ENCODE results near the gene UPK1A.

UPK1A gene

GRCh38 chr19:35637165-35637564, 29.2 kb upstream of the UPK1A start:
- H3K4me3 ChIP-seq (ENCODE audit: control insufficient read depth, low read depth, low read length): no peak overlapping the region
- no peak for TF ChIP-seq CTCF (IDR thresholded peaks at IDR 0.05; ENCODE audit: control insufficient read depth, insufficient read depth, low read depth, low read length, missing control alignments)
- DNase-seq (ENCODE audit: low read depth): no peak

GRCh38 chr19:35639321-35639639, 27.0 kb upstream of the UPK1A start:
- no peak for TF ChIP-seq CTCF (IDR thresholded peaks at IDR 0.05; ENCODE audit: control insufficient read depth, insufficient read depth, low read depth, low read length, missing control alignments)
- DNase-seq (ENCODE audit: low read depth): no peak
- H3K4me3 ChIP-seq (ENCODE audit: control insufficient read depth, low read depth, low read length): no peak overlapping the region

DNA sequence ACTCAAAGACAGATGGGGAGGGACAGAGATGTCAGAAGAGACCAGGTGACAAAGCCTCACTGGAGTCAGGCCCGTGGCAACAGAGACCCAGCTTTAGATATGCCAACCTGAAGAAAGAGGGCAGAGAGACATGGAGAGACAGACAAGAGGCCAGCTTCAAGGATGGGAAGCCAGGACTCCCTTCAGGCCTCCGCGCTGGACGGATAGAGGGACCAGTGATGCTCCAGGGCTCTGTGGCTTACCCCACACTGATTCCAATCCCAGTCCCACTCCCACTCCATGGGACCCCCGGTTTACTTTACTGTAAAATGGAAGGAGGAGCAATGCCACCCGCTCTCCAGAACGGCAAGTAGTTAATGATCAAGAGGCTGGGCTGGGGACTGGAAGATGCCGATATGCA, 26.5 kb upstream of the UPK1A start:
- no peak overlapping the region for H3K4me3 ChIP-seq (ENCODE audit: control insufficient read depth, low read depth, low read length)
- TF ChIP-seq CTCF (IDR thresholded peaks at IDR 0.05; ENCODE audit: control insufficient read depth, insufficient read depth, low read depth, low read length, missing control alignments): no peak
- DNase-seq (ENCODE audit: low read depth): no peak

DNA sequence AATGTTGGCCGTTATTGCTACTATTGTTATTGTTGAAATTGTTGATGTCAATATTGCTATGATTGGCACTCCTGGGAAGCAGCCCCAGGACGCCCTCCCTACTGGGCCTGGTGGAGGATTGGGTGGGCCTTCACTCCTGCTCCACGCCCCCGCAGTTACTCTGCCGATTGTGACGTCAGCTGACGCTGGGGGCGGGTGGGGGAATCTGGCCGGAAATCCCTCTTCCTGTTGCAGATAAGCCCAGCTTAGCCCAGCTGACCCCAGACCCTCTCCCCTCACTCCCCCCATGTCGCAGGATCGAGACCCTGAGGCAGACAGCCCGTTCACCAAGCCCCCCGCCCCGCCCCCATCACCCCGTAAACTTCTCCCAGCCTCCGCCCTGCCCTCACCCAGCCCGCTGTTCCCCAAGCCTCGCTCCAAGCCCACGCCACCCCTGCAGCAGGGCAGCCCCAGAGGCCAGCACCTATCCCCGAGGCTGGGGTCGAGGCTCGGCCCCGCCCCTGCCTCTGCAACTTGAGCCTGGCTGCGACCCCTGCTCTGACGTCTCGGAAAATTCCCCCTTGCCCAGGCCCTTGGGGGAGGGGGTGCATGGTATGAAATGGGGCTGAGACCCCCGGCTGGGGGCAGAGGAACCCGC, 24.7 kb upstream of the UPK1A start, which contains the start of gene ETV2:
Gene ETV2, plus strand, starts transcription at position 231 of the 637 bp plus-strand sequence. CDS start 716 bp downstream, outside the sequence.
- no peak for DNase-seq (ENCODE audit: low read depth)
- TF ChIP-seq CTCF (IDR thresholded peaks at IDR 0.05; ENCODE audit: control insufficient read depth, insufficient read depth, low read depth, low read length, missing control alignments): no peak
- H3K4me3 ChIP-seq (ENCODE audit: control insufficient read depth, low read depth, low read length): no peak within 1 kb of the TSS

DNA sequence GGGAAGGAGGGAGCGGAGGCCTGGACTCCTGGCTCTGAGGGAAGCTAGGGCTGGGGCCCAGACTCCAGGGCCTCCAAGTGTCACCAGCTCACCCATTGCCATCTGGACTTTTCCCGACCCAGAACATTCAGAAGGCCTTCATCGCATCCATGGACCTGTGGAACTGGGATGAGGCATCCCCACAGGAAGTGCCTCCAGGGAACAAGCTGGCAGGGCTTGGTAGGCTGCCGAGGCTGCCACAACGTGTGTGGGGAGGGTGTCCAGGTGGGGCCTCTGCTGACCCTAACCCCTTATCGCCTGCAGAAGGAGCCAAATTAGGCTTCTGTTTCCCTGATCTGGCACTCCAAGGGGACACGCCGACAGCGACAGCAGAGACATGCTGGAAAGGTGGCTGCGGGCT, 24.0 kb upstream of the UPK1A start:
- TF ChIP-seq CTCF (IDR thresholded peaks at IDR 0.05; ENCODE audit: control insufficient read depth, insufficient read depth, low read depth, low read length, missing control alignments): no peak
- DNase-seq (ENCODE audit: low read depth): no peak
- no peak overlapping the region for H3K4me3 ChIP-seq (ENCODE audit: control insufficient read depth, low read depth, low read length)

GRCh38 chr19:35642798-35643254, 23.5 kb upstream of the UPK1A start:
- H3K4me3 ChIP-seq (ENCODE audit: control insufficient read depth, low read depth, low read length): peak overlapping the region; percentile 55
- no peak for DNase-seq (ENCODE audit: low read depth)
- no peak for TF ChIP-seq CTCF (IDR thresholded peaks at IDR 0.05; ENCODE audit: control insufficient read depth, insufficient read depth, low read depth, low read length, missing control alignments)

Data from AG09309 (cell line).